GM23338 (cell line): ENCODE data around the gene SFR1. TPM values are rescaled to one million over a fixed set of nuclear protein-coding genes. Genes with fewer than 3 reads are reported as not detected.

ENCODE experiments used
- ATAC-seq: fragments of 200-7000 bp; cut with Tn5 transposase; 3 replicates; pipeline ENCODE4 v1.9.1; 2020
- DNase-seq: peaks from one replicate; pipeline ENCODE4 v3.0.0-alpha.2; 2015; ENCODE audit warnings: low spot score
- H2AFZ ChIP-seq: fragments of 200-600 bp; sonication (generic); 2 replicates; pipeline ENCODE4 v1.8.0; 2016; ENCODE audit warnings: antibody characterized with exemption, mild to moderate bottlenecking, moderate library complexity
- H3F3A ChIP-seq: fragments of 200-600 bp; sonication (generic); replicated peaks from 2 replicates; pipeline ENCODE4 v1.8.0; 2017; ENCODE audit warnings: antibody characterized with exemption, mixed run types, low read depth
- H3K27ac ChIP-seq: fragments of 200-600 bp; sonication (generic); 2 replicates; pipeline ENCODE4 v1.6.1; 2016; ENCODE audit warnings: low read depth
- H3K27me3 ChIP-seq: fragments of 200-600 bp; sonication (generic); 2 replicates; pipeline ENCODE4 v1.8.0; 2016; ENCODE audit warnings: mild to moderate bottlenecking, mixed run types, moderate library complexity; ENCODE audit not compliant: insufficient read depth
- H3K36me3 ChIP-seq: fragments of 200-600 bp; sonication (generic); 2 replicates; pipeline ENCODE4 v1.8.0; 2016; ENCODE audit warnings: mild to moderate bottlenecking; ENCODE audit not compliant: insufficient read depth
- H3K4me1 ChIP-seq: fragments of 200-600 bp; sonication (generic); 2 replicates; pipeline ENCODE4 v1.8.0; 2016; ENCODE audit warnings: mild to moderate bottlenecking, moderate library complexity; ENCODE audit not compliant: insufficient read depth
- H3K4me2 ChIP-seq: fragments of 200-600 bp; sonication (generic); 2 replicates; pipeline ENCODE4 v1.7.1; 2017; ENCODE audit warnings: mixed run types
- H3K4me3 ChIP-seq: fragments of 200-600 bp; sonication (generic); 2 replicates; pipeline ENCODE4 v1.6.1; 2016; ENCODE audit warnings: mixed run types
- H3K79me2 ChIP-seq: fragments of 200-600 bp; sonication (generic); replicated peaks from 2 replicates; pipeline ENCODE4 v1.8.0; 2017; ENCODE audit warnings: mild to moderate bottlenecking; ENCODE audit not compliant: insufficient read depth
- H3K9me2 ChIP-seq: fragments of 200-600 bp; sonication (generic); 2 replicates; pipeline ENCODE4 v1.8.0; 2017; ENCODE audit not compliant: insufficient read depth
- H4K20me1 ChIP-seq: fragments of 200-600 bp; sonication (generic); replicated peaks from 2 replicates; pipeline ENCODE4 v1.8.0; 2017; ENCODE audit warnings: mild to moderate bottlenecking; ENCODE audit not compliant: insufficient read depth
- H3K27ac Mint-ChIP-seq: 2 replicates; pipeline ENCODE4 v1.8.0; 2020; ENCODE audit warnings: inconsistent platforms, mild to moderate bottlenecking, moderate library complexity, mixed read lengths
- H3K27me3 Mint-ChIP-seq: 3 replicates; pipeline ENCODE4 v1.8.0; 2022; ENCODE audit warnings: low read depth, mild to moderate bottlenecking, moderate library complexity, mixed read lengths, inconsistent platforms; ENCODE audit not compliant: insufficient read depth, poor library complexity
- H3K36me3 Mint-ChIP-seq: 3 replicates; pipeline ENCODE4 v1.8.0; 2021; ENCODE audit warnings: low read depth, mild to moderate bottlenecking, inconsistent platforms, moderate library complexity, mixed read lengths
- H3K4me1 Mint-ChIP-seq: 3 replicates; pipeline ENCODE4 v1.8.0; 2020; ENCODE audit warnings: mild to moderate bottlenecking, inconsistent platforms, mixed read lengths
- H3K4me3 Mint-ChIP-seq: 3 replicates; pipeline ENCODE4 v1.8.0; 2021; ENCODE audit warnings: moderate library complexity, mild to moderate bottlenecking, inconsistent platforms, mixed read lengths
- H3K9me3 Mint-ChIP-seq: 3 replicates; pipeline ENCODE4 v1.8.0; 2020; ENCODE audit warnings: moderate library complexity, mild to moderate bottlenecking, inconsistent platforms, mixed read lengths
- EZH2 ChIP-seq: fragments of 200-600 bp; sonication (generic); IDR thresholded peaks from one replicate; pipeline ENCODE4 v1.8.0; 2017; ENCODE audit warnings: antibody characterized with exemption, mild to moderate bottlenecking, low read depth; ENCODE audit not compliant: unreplicated experiment
- EZH2phosphoT487 ChIP-seq: fragments of 200-600 bp; sonication (generic); IDR thresholded peaks from one replicate; pipeline ENCODE4 v1.8.1; 2018; ENCODE audit warnings: antibody characterized with exemption; ENCODE audit not compliant: unreplicated experiment
- JUNB ChIP-seq: IDR thresholded peaks from one replicate; pipeline ENCODE4 v1.6.1; 2016; ENCODE audit warnings: antibody characterized with exemption; ENCODE audit not compliant: unreplicated experiment
- NANOG ChIP-seq: IDR thresholded peaks from 2 replicates; pipeline ENCODE4 v1.6.1; 2016; ENCODE audit warnings: antibody characterized with exemption, borderline replicate concordance
- POLR2AphosphoS5 ChIP-seq: IDR thresholded peaks from 2 replicates; pipeline ENCODE4 v1.6.1; 2016; ENCODE audit warnings: antibody characterized with exemption, low read depth
- STAT1 ChIP-seq: IDR thresholded peaks from one replicate; pipeline ENCODE4 v1.6.1; 2016; ENCODE audit warnings: antibody characterized with exemption; ENCODE audit not compliant: unreplicated experiment
- ZNF114 ChIP-seq: fragments of 250-450 bp; sonication (Bioruptor Pico); IDR thresholded peaks from 2 replicates; pipeline ENCODE4 v1.5.0; 2020; ENCODE audit warnings: mild to moderate bottlenecking, moderate library complexity
- ZNF331 ChIP-seq: fragments of 250-450 bp; sonication (Bioruptor Pico); IDR thresholded peaks from 2 replicates; pipeline ENCODE4 v1.5.0; 2020; ENCODE audit warnings: low read depth, mild to moderate bottlenecking, moderate library complexity
- polyA plus RNA-seq: library from polyadenylated mRNA; unstranded; fragments of >200 nt; fragmentation: Nextera tagmentation; extraction: Ambion mirVana; gene quantifications from 2 replicates; pipeline ENCODE4 v1.2.1, GENCODE V29; 2016
- total RNA-seq: library from RNA; depleted of rRNA; stranded (reverse); fragments of >200 nt; shearing (Covaris generic); gene quantifications from 2 replicates; pipeline ENCODE4 v1.2.3, GENCODE V29; 2014
- TF ChIP-seq, protein P1 (sequence below): IDR thresholded peaks from one replicate; pipeline ENCODE4 v1.6.1; 2018; ENCODE audit warnings: antibody characterized with exemption; ENCODE audit not compliant: unreplicated experiment
- TF ChIP-seq, protein P2 (sequence below), 2 experiments: fragments of 200-600 bp in 1 of 2; sonication (generic) in 1 of 2; conservative IDR thresholded peaks; 2 replicates each; pipeline versions ENCODE4 v1.5.1 to v1.6.1; 2016 to 2017; ENCODE audit warnings: antibody characterized with exemption in 2 of 2, low read depth in 2 of 2, mild to moderate bottlenecking in 2 of 2, moderate library complexity in 1 of 2
- TF ChIP-seq, protein P3 (sequence below): IDR thresholded peaks from 2 replicates; pipeline ENCODE4 v1.6.1; 2016; ENCODE audit warnings: antibody characterized with exemption

Gene SFR1
- total and polyA plus RNA-seq, 2 experiments from 2014 or later, result 8.3 to 13.0 TPM

DNA sequence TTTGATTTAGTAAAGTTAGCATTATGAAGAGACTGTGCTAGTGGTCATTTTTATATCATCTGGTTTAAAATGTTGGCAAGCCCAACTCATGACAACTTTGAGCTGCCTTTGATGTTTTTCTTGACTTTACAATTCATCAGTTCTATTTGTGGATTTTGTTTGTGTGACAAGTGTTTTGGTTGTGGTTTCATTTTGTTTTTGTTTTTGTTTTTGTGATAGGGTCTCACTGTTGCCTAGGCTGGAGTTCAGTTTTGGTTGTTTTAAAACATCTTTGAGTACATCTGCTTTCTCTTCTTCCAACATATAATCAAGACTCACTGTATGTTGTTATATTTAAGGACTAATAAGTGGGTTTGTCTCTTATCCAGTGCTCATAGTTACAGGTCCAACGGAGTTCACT is 17.6 kb upstream of the SFR1 start:
- Histone ChIP-seq H3K9me2 (no peaks in the 10 kb centered on the region), H3K4me1 (peaks cover 6% of the 10 kb centered on the region; the same call in 1 of the 2 replicates), H3K4me2 (no peak overlapping the region), H3K4me3 (no peak overlapping the region), H3F3A (no peaks in the 10 kb centered on the region), H3K27me3 (no peaks in the 10 kb centered on the region), H3K36me3 (no peaks in the 10 kb centered on the region), H3K27ac (no peak overlapping the region), H3K79me2 (no peaks in the 10 kb centered on the region), H2AFZ (peak overlapping the region; percentile 52; the same call in 1 of the 2 replicates), H4K20me1 (no peaks in the 10 kb centered on the region)
- no peak for ATAC-seq
- no peaks in the 10 kb centered on the region for H3K27me3 Mint-ChIP-seq
- no peaks in the 10 kb centered on the region for H3K9me3 Mint-ChIP-seq
- no peaks in the 10 kb centered on the region for H3K36me3 Mint-ChIP-seq
- TF ChIP-seq ZNF114 (no peak), JUNB (no peak), ZNF331 (CRISPR knock-in tag) (no peak), NANOG (no peak), STAT1 (no peak), EZH2phosphoT487 (no peak)
- TF ChIP-seq, protein P1, sequence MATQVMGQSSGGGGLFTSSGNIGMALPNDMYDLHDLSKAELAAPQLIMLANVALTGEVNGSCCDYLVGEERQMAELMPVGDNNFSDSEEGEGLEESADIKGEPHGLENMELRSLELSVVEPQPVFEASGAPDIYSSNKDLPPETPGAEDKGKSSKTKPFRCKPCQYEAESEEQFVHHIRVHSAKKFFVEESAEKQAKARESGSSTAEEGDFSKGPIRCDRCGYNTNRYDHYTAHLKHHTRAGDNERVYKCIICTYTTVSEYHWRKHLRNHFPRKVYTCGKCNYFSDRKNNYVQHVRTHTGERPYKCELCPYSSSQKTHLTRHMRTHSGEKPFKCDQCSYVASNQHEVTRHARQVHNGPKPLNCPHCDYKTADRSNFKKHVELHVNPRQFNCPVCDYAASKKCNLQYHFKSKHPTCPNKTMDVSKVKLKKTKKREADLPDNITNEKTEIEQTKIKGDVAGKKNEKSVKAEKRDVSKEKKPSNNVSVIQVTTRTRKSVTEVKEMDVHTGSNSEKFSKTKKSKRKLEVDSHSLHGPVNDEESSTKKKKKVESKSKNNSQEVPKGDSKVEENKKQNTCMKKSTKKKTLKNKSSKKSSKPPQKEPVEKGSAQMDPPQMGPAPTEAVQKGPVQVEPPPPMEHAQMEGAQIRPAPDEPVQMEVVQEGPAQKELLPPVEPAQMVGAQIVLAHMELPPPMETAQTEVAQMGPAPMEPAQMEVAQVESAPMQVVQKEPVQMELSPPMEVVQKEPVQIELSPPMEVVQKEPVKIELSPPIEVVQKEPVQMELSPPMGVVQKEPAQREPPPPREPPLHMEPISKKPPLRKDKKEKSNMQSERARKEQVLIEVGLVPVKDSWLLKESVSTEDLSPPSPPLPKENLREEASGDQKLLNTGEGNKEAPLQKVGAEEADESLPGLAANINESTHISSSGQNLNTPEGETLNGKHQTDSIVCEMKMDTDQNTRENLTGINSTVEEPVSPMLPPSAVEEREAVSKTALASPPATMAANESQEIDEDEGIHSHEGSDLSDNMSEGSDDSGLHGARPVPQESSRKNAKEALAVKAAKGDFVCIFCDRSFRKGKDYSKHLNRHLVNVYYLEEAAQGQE, result no peak
- H3K4me1 Mint-ChIP-seq, result peaks cover 4% of the 10 kb centered on the region
- no peak overlapping the region for H3K27ac Mint-ChIP-seq
- H3K4me3 Mint-ChIP-seq, result no peak overlapping the region
- DNase-seq, result no peak

DNA sequence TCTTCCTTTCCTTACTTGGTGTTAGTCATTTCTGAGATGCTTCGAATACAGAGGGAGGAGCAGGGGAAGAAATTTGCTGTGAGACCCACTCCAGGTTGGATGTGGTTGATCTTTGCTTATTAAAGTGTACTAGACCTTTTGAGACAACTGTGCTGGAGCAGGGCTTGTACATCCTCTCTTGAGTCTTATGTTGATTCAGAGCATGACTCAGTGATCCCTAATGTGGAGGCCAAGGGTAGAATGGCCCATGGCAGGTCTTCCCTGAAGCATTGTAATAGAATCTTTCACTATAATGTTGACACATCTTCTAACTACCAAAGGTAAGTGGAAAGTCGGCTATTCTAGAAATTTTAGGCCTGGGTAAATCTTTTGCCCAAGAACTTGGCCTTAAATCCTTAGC is 17.0 kb upstream of the SFR1 start:
- no peak overlapping the region for H3K27ac ChIP-seq
- no peaks in the 10 kb centered on the region for H3K27me3 ChIP-seq
- H3K36me3 ChIP-seq, result no peaks in the 10 kb centered on the region
- DNase-seq (no peak), ATAC-seq (no peak)
- H3K36me3 Mint-ChIP-seq, result no peaks in the 10 kb centered on the region
- H3K27ac Mint-ChIP-seq, result no peak overlapping the region
- no peaks in the 10 kb centered on the region for H3K9me2 ChIP-seq
- no peak overlapping the region for H3K4me3 Mint-ChIP-seq
- H4K20me1 ChIP-seq, result no peaks in the 10 kb centered on the region
- H3K4me2 ChIP-seq, result no peak overlapping the region
- H3K4me3 ChIP-seq, result no peak overlapping the region
- peaks cover 6% of the 10 kb centered on the region; the same call in 1 of the 2 replicates for H3K4me1 ChIP-seq
- no peaks in the 10 kb centered on the region for H3K27me3 Mint-ChIP-seq
- H2AFZ ChIP-seq, result 0 out of 2 replicates have a peak overlapping the region, but pooled peaks have one; percentile 52
- H3K4me1 Mint-ChIP-seq, result peaks cover 4% of the 10 kb centered on the region
- no peaks in the 10 kb centered on the region for H3K9me3 Mint-ChIP-seq
- no peaks in the 10 kb centered on the region for H3F3A ChIP-seq
- no peaks in the 10 kb centered on the region for H3K79me2 ChIP-seq
- TF ChIP-seq ZNF331 (CRISPR knock-in tag) (no peak), EZH2phosphoT487 (no peak), EZH2 (no peak), ZNF114 (no peak), NANOG (no peak), JUNB (no peak), POLR2AphosphoS5 (no peak), STAT1 (no peak)
- TF ChIP-seq, protein P2, sequence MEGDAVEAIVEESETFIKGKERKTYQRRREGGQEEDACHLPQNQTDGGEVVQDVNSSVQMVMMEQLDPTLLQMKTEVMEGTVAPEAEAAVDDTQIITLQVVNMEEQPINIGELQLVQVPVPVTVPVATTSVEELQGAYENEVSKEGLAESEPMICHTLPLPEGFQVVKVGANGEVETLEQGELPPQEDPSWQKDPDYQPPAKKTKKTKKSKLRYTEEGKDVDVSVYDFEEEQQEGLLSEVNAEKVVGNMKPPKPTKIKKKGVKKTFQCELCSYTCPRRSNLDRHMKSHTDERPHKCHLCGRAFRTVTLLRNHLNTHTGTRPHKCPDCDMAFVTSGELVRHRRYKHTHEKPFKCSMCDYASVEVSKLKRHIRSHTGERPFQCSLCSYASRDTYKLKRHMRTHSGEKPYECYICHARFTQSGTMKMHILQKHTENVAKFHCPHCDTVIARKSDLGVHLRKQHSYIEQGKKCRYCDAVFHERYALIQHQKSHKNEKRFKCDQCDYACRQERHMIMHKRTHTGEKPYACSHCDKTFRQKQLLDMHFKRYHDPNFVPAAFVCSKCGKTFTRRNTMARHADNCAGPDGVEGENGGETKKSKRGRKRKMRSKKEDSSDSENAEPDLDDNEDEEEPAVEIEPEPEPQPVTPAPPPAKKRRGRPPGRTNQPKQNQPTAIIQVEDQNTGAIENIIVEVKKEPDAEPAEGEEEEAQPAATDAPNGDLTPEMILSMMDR (conservative IDR thresholded peaks at IDR 0.05; ENCODE audit: low read depth in 2 of 2), result no peak
- TF ChIP-seq, protein P1, result no peak
- TF ChIP-seq, protein P3, sequence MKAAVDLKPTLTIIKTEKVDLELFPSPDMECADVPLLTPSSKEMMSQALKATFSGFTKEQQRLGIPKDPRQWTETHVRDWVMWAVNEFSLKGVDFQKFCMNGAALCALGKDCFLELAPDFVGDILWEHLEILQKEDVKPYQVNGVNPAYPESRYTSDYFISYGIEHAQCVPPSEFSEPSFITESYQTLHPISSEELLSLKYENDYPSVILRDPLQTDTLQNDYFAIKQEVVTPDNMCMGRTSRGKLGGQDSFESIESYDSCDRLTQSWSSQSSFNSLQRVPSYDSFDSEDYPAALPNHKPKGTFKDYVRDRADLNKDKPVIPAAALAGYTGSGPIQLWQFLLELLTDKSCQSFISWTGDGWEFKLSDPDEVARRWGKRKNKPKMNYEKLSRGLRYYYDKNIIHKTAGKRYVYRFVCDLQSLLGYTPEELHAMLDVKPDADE, result no peak
